Keratinocyte (primary cell): ENCODE measurements around the gene KLF8. TPM values are rescaled to one million over a fixed set of nuclear protein-coding genes. Genes with fewer than 3 reads are reported as not detected.

ENCODE experiments used
- DNase-seq: peaks from one replicate; pipeline ENCODE4 v3.0.0-alpha.2; 2011; ENCODE audit warnings: low read depth, missing footprints, low spot score
- FAIRE-seq: peaks from 2 replicates; lab custom pipeline; 2011; peaks lifted over from hg19 to GRCh38; lab: Jason Lieb, UNC
- H2AFZ ChIP-seq: 2 replicates; pipeline ENCODE4 v1.6.0; 2012; ENCODE audit warnings: low read length, control low read depth, inconsistent platforms; ENCODE audit not compliant: control insufficient read depth
- H3K27ac ChIP-seq: 2 replicates; pipeline ENCODE4 v1.5.1; 2011; ENCODE audit warnings: low read length; ENCODE audit not compliant: control insufficient read depth, insufficient read depth
- H3K27me3 ChIP-seq: 3 replicates; pipeline ENCODE4 v1.6.0; 2011; ENCODE audit warnings: low read length; ENCODE audit not compliant: control insufficient read depth, insufficient read depth; ENCODE audit errors: extremely low read depth
- H3K36me3 ChIP-seq, 2 experiments: 2 replicates in 1 of 2; 3 replicates in 1 of 2; pipeline ENCODE4 v1.5.1; 2011; ENCODE audit warnings: low read length in 2 of 2, mild to moderate bottlenecking in 1 of 2; ENCODE audit not compliant: control insufficient read depth in 2 of 2, insufficient read depth in 2 of 2; ENCODE audit errors: extremely low read depth in 1 of 2
- H3K4me1 ChIP-seq: 3 replicates; pipeline ENCODE4 v1.5.1; 2011; ENCODE audit warnings: low read length; ENCODE audit not compliant: control insufficient read depth, insufficient read depth; ENCODE audit errors: extremely low read depth
- H3K4me2 ChIP-seq: 3 replicates; pipeline ENCODE4 v1.6.0; 2011; ENCODE audit warnings: low read depth, low read length; ENCODE audit not compliant: control insufficient read depth, insufficient read depth; ENCODE audit errors: extremely low read depth
- H3K4me3 ChIP-seq, 3 experiments: fragments of 200-600 bp in 1 of 3; sonication (generic) in 1 of 3; 2 replicates in 2 of 3; 3 replicates in 1 of 3; pipeline ENCODE4 v1.5.1; 2011 to 2016; ENCODE audit warnings: low read length in 3 of 3, mild to moderate bottlenecking in 3 of 3, control low read depth in 2 of 3, inconsistent platforms in 1 of 3, low read depth in 1 of 3, mixed read lengths in 1 of 3, mixed run types in 1 of 3, moderate library complexity in 1 of 3; ENCODE audit not compliant: control insufficient read depth in 2 of 3, insufficient read depth in 2 of 3; ENCODE audit errors: extremely low read depth in 1 of 3
- H3K79me2 ChIP-seq: 2 replicates; pipeline ENCODE4 v1.6.0; 2012; ENCODE audit warnings: low read length; ENCODE audit not compliant: control insufficient read depth, insufficient read depth
- H3K9ac ChIP-seq: 3 replicates; pipeline ENCODE4 v1.6.0; 2011; ENCODE audit warnings: low read length; ENCODE audit not compliant: control insufficient read depth, insufficient read depth; ENCODE audit errors: extremely low read depth
- H3K9me1 ChIP-seq: 3 replicates; pipeline ENCODE4 v1.6.0; 2011; ENCODE audit warnings: low read length; ENCODE audit not compliant: control insufficient read depth, insufficient read depth; ENCODE audit errors: extremely low read depth
- H3K9me3 ChIP-seq: 2 replicates; pipeline ENCODE4 v1.5.1; 2012; ENCODE audit warnings: low read depth, low read length; ENCODE audit not compliant: control insufficient read depth
- H4K20me1 ChIP-seq: 3 replicates; pipeline ENCODE4 v1.6.0; 2011; ENCODE audit warnings: low read length; ENCODE audit not compliant: control insufficient read depth, insufficient read depth; ENCODE audit errors: extremely low read depth
- EZH2 ChIP-seq: IDR thresholded peaks from one replicate; pipeline ENCODE4 v1.6.1; 2012; ENCODE audit warnings: inconsistent platforms, mild to moderate bottlenecking, low read length, moderate library complexity
- dilution Hi-C: fragments of 300-500 bp; cut with MboI; formaldehyde crosslinking; loops from one replicate; pipeline ENCODE4 v1.7.0; 2020; ENCODE audit warnings: low sequenced_read_pairs; ENCODE audit not compliant: extremely low pct_ligation_motif_present
- polyA plus RNA-seq, 5 experiments: library from polyadenylated mRNA; depleted of rRNA in 3 of 5; stranded (reverse) in 3 of 5; stranded (forward) in 1 of 5; unstranded in 1 of 5; fragments of >200 nt; gene quantifications; 1 replicate in 1 of 5; 2 replicates in 3 of 5; 3 replicates in 1 of 5; pipeline versions ENCODE4 v1.2.1 to v1.2.3, GENCODE V29; 2011 to 2012; ENCODE audit warnings: missing spikeins in 2 of 5, low read depth in 1 of 5, low replicate concordance in 1 of 5
- TF ChIP-seq, protein P1 (sequence below), 3 experiments: IDR thresholded peaks in 1 of 3; conservative IDR thresholded peaks in 1 of 3; optimal IDR thresholded peaks in 1 of 3; 2 replicates in 2 of 3; 3 replicates in 1 of 3; pipeline versions ENCODE3 to v1.5.1; 2011; ENCODE audit warnings: low read length in 3 of 3, mild to moderate bottlenecking in 3 of 3, moderate library complexity in 2 of 3, control low read depth in 1 of 3, inconsistent platforms in 1 of 3; ENCODE audit not compliant: insufficient read depth in 2 of 3; ENCODE audit errors: extremely low read depth in 1 of 3

KLF8 gene
- polyA plus RNA-seq, 1 donor (not counting 4 experiments of a cell fraction or from before 2014, with no cell fraction given): 17.0 TPM

DNA sequence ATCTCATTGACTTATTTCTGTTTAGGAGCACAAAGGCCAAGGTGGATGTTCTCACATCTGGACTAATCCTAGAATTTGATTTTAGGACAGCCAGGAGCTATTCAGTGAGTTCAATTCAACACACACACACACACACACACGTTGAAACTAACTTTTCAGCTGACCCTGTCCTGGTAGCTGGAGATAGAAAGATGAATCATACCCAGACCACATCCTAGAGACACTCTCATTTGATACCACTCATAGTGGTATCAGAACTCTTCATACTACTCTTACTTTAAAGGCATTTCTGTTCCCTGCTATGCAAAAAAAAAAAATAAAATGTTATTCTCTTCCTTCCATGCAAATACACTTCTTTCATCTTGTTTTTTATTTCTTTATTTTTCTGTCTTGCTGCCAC lies 36.7 kb downstream of the KLF8 start:
- no peaks in the 10 kb centered on the region for H3K27me3 ChIP-seq
- H4K20me1 ChIP-seq: no peaks in the 10 kb centered on the region
- H3K27ac ChIP-seq: no peak overlapping the region
- no peak overlapping the region for H3K9ac ChIP-seq
- dilution Hi-C loops: no loop called here
- FAIRE-seq: no peak
- no peak overlapping the region for H2AFZ ChIP-seq
- peaks cover 0 to 3% of the 10 kb centered on the region in 2 experiments for H3K36me3 ChIP-seq
- H3K9me1 ChIP-seq: no peaks in the 10 kb centered on the region
- H3K4me3 ChIP-seq: no peak overlapping the region
- H3K4me1 ChIP-seq: no peaks in the 10 kb centered on the region
- no peak for DNase-seq
- no peaks in the 10 kb centered on the region for H3K79me2 ChIP-seq
- TF ChIP-seq, protein P1, sequence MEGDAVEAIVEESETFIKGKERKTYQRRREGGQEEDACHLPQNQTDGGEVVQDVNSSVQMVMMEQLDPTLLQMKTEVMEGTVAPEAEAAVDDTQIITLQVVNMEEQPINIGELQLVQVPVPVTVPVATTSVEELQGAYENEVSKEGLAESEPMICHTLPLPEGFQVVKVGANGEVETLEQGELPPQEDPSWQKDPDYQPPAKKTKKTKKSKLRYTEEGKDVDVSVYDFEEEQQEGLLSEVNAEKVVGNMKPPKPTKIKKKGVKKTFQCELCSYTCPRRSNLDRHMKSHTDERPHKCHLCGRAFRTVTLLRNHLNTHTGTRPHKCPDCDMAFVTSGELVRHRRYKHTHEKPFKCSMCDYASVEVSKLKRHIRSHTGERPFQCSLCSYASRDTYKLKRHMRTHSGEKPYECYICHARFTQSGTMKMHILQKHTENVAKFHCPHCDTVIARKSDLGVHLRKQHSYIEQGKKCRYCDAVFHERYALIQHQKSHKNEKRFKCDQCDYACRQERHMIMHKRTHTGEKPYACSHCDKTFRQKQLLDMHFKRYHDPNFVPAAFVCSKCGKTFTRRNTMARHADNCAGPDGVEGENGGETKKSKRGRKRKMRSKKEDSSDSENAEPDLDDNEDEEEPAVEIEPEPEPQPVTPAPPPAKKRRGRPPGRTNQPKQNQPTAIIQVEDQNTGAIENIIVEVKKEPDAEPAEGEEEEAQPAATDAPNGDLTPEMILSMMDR (optimal IDR thresholded peaks at IDR 0.05 in 1 of 3, IDR thresholded peaks at IDR 0.05 in 1 of 3, conservative IDR thresholded peaks at IDR 0.05 in 1 of 3; ENCODE audit: extremely low read depth in 1 of 3, insufficient read depth in 2 of 3, low read length in 3 of 3): no peak
- TF ChIP-seq EZH2: no peak
- H3K9me3 ChIP-seq: no peaks in the 10 kb centered on the region
- H3K4me2 ChIP-seq: no peak overlapping the region

DNA sequence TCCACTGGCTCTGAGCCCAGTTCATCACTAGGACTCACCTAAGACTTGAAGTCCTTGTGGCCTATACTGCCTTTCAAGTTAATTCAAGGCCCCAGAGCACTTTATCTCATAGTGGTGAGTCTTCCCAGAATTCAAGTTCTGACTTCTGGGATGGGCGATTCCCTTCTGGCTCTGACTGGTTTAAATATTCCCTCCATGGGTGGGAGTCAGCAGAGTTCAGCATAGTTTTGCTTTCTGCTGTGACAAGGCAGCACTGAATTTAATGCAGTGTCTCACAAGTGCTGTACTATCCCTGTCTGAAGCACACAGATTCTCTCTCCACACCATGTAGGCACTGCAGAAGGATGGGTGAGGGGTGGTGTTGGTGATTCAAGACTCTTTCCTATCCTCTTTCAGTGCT lies 46.5 kb downstream of the KLF8 start:
- H3K27ac ChIP-seq: no peak overlapping the region
- no peaks in the 10 kb centered on the region for H3K4me1 ChIP-seq
- dilution Hi-C loops: no loop called here
- no peak for FAIRE-seq
- H3K79me2 ChIP-seq: no peaks in the 10 kb centered on the region
- no peak overlapping the region for H3K9ac ChIP-seq
- no peaks in the 10 kb centered on the region for H4K20me1 ChIP-seq
- H3K4me3 ChIP-seq: no peak overlapping the region
- DNase-seq: no peak
- H2AFZ ChIP-seq: no peak overlapping the region
- no peaks in the 10 kb centered on the region for H3K9me1 ChIP-seq
- H3K4me2 ChIP-seq: no peak overlapping the region
- no peaks in the 10 kb centered on the region for H3K36me3 ChIP-seq
- no peak for TF ChIP-seq EZH2
- TF ChIP-seq, protein P1 (optimal IDR thresholded peaks at IDR 0.05 in 1 of 3, IDR thresholded peaks at IDR 0.05 in 1 of 3, conservative IDR thresholded peaks at IDR 0.05 in 1 of 3; ENCODE audit: extremely low read depth in 1 of 3, insufficient read depth in 2 of 3, low read length in 3 of 3): no peak
- H3K9me3 ChIP-seq: no peaks in the 10 kb centered on the region
- no peaks in the 10 kb centered on the region for H3K27me3 ChIP-seq
